ENCODE measurements around the gene PLXNA4. TPM values are rescaled to one million over a fixed set of nuclear protein-coding genes. Genes with fewer than 3 reads are reported as not detected.

Gene PLXNA4
- total RNA-seq, 2 experiments from 2014 or later, result 0.18 to 0.70 TPM

GRCh38 chr7:132228240-132228639, 348.0 kb downstream of the PLXNA4 start:
- ATAC-seq (no peak), DNase-seq (no peak)
- POLR2A ChIA-PET, result no interaction called here
- no peaks in the 10 kb centered on the region for H3K4me1 Mint-ChIP-seq (ENCODE audit: low read depth)
- TF ChIP-seq CTCF (IDR thresholded peaks at IDR 0.05), result no peak
- no peak overlapping the region for H3K4me3 Mint-ChIP-seq
- no peaks in the 10 kb centered on the region for H3K9me3 Mint-ChIP-seq
- H3K27me3 Mint-ChIP-seq, result peaks cover 4% of the 10 kb centered on the region
- intact Hi-C loops (cut with micrococcal nuclease), result no loop called here
- CTCF ChIA-PET, result interaction anchor here (2.2 kb wide), 1 partner anchor 369 kb away, joined by 5 read pairs; no protein-coding TSS in a partner anchor
- H3K27ac Mint-ChIP-seq, result no peak overlapping the region
- no peaks in the 10 kb centered on the region for H3K36me3 Mint-ChIP-seq (ENCODE audit: low read depth)

GRCh38 chr7:132226957-132227290, 349.3 kb downstream of the PLXNA4 start:
- POLR2A ChIA-PET, result no interaction called here
- CTCF ChIA-PET, result no interaction called here
- no peak for TF ChIP-seq CTCF (IDR thresholded peaks at IDR 0.05)

GRCh38 chr7:132226046-132226956, 350.0 kb downstream of the PLXNA4 start:
- intact Hi-C loops (cut with micrococcal nuclease), result no loop called here
- Mint-ChIP-seq H3K36me3 (ENCODE audit: low read depth) (no peaks in the 10 kb centered on the region), H3K4me1 (ENCODE audit: low read depth) (no peaks in the 10 kb centered on the region), H3K9me3 (no peaks in the 10 kb centered on the region), H3K27ac (no peak overlapping the region), H3K27me3 (peaks cover 4% of the 10 kb centered on the region), H3K4me3 (no peak overlapping the region)
- no peak for TF ChIP-seq CTCF (IDR thresholded peaks at IDR 0.05)
- ChIA-PET CTCF (no interaction called here), POLR2A (no interaction called here)
- DNase-seq (no peak), ATAC-seq (no peak)

More at GRCh38 chr7:132226957-132227290, 349.3 kb downstream of the PLXNA4 start:
- DNase-seq, result no peak
- Mint-ChIP-seq H3K9me3 (no peaks in the 10 kb centered on the region), H3K36me3 (ENCODE audit: low read depth) (no peaks in the 10 kb centered on the region), H3K4me1 (ENCODE audit: low read depth) (no peaks in the 10 kb centered on the region), H3K4me3 (no peak overlapping the region), H3K27ac (no peak overlapping the region), H3K27me3 (peaks cover 4% of the 10 kb centered on the region)
- intact Hi-C loops (cut with micrococcal nuclease), result no loop called here
- ATAC-seq, result no peak

DNA sequence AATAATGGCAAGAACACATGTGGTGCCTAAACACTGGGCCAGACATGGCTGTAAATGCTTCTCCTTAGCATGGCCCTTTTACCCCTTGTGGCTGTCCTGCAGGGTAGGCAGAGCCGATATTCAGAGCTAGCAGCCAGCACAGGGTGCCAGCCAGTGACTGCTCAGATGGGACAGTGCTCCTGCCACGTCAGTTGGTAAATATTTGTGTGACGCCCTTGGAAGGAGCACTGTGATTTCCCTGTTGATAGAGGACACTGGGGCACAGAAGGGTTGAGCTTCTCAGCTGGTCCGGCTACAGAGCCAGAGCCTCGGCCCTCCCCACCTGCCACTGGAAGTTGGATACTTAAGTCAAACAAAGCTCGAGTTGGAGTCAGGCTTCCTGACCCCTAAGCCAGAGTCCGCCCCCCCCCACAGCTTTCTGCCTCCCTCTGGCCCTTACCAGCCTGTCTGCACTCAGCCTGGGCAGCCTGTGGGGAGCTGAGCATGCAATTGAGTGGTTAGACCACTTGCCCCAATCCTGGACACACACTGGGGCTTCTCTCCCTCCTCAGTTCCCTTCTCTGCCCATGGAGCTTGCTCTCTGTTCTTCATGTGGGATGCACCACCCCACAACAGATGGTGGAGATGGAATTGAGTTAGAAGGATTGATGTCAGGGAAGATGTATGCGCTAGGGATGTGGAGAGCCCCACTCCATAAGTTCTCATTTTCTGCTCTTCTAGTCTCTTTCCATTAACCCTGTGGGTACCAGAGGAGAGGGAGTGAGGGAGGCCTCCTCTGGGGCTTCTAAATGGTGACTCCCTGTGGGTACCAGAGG, 350.8 kb downstream of the PLXNA4 start:
- Mint-ChIP-seq H3K9me3 (no peaks in the 10 kb centered on the region), H3K36me3 (ENCODE audit: low read depth) (no peaks in the 10 kb centered on the region), H3K4me3 (no peak overlapping the region), H3K27ac (no peak overlapping the region), H3K4me1 (ENCODE audit: low read depth) (no peaks in the 10 kb centered on the region), H3K27me3 (peaks cover 4% of the 10 kb centered on the region)
- intact Hi-C loops (cut with micrococcal nuclease), result no loop called here
- no peak for TF ChIP-seq CTCF (IDR thresholded peaks at IDR 0.05)
- no peak for DNase-seq
- CTCF ChIA-PET, result no interaction called here
- POLR2A ChIA-PET, result no interaction called here
- no peak for ATAC-seq

- no peaks in the 10 kb centered on the region for H3K4me1 Mint-ChIP-seq (ENCODE audit: low read depth)
- ATAC-seq, result no peak
- no peak overlapping the region for H3K27ac Mint-ChIP-seq
- POLR2A ChIA-PET, result no interaction called here
- CTCF ChIA-PET, result no interaction called here
- H3K9me3 Mint-ChIP-seq, result no peaks in the 10 kb centered on the region
- intact Hi-C loops (cut with micrococcal nuclease), result no loop called here
- DNase-seq, result no peak
- no peak for TF ChIP-seq CTCF (IDR thresholded peaks at IDR 0.05)
- no peak overlapping the region for H3K4me3 Mint-ChIP-seq
- H3K36me3 Mint-ChIP-seq (ENCODE audit: low read depth), result no peaks in the 10 kb centered on the region
- no peaks in the 10 kb centered on the region for H3K27me3 Mint-ChIP-seq
Measured at GRCh38 chr7:132221356-132221755, 354.9 kb downstream of the PLXNA4 start.

Measured in activated CD8-positive, alpha-beta T cell treated with anti-CD3 and anti-CD28 coated beads for 36 hours (primary cell).